ENCODE data around the gene BABAM1.

BABAM1 gene

DNA sequence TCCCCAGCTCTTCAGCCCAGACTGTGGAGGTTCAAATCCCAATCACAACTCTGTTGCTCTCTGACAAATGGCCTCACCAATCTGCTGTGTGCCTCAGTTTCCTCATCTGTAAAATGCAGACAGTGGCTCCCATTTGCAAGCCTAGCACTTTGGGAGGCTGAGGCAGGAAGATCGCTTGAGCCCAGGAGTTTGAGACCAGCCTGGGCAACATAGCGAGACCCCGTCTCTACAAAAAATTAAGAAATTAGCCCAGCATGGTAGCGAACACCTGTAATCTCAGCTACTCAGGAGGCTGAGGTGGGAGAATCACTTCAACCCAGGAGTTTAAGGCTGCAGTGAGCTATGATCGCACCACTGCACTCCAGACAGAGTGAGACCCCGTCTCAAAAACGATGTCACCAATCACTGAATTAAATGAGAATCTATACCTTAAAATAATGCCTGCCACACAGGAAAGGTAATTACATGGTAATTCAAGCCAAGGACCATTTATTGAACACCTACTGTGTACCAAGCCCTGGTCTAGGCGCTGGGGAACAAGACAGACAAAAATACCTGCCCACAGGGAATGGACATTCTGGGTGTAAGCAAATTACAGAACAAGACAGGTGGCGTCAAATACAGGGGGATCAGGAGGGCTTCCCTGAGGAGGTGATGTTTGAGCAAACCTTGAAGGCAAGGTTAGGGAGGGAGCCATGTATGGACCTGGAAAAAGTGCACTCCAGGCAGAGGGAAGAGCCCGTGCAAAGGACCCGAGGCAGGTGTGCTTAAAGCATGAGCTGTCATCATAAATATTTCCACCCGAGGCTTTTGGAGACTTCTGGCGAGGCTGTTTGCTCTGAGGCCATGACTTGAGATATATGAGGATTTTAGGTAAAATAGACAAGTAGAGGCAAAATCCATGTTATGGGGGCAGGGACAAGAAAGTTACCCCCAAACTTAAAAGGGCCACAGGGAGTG lies 29.2 kb upstream of the BABAM1 start:
- H3K4me1 ChIP-seq (ENCODE audit: insufficient read depth, low read length, poor library complexity, severe bottlenecking), result peaks cover 32% of the 10 kb centered on the region
- H3K79me2 ChIP-seq (ENCODE audit: insufficient read depth, low read length), result peaks cover 46% of the 10 kb centered on the region
- no peaks in the 10 kb centered on the region for H3K27me3 ChIP-seq (ENCODE audit: insufficient read depth, low read length, poor library complexity, severe bottlenecking)
- no peak overlapping the region for H3K9ac ChIP-seq (ENCODE audit: low read depth, low read length, poor library complexity, severe bottlenecking)
- no peak overlapping the region for H2AFZ ChIP-seq (ENCODE audit: low read length)
- TF ChIP-seq EZH2phosphoT487 (IDR thresholded peaks at IDR 0.05; ENCODE audit: borderline replicate concordance), result no peak
- TF ChIP-seq, protein P1, sequence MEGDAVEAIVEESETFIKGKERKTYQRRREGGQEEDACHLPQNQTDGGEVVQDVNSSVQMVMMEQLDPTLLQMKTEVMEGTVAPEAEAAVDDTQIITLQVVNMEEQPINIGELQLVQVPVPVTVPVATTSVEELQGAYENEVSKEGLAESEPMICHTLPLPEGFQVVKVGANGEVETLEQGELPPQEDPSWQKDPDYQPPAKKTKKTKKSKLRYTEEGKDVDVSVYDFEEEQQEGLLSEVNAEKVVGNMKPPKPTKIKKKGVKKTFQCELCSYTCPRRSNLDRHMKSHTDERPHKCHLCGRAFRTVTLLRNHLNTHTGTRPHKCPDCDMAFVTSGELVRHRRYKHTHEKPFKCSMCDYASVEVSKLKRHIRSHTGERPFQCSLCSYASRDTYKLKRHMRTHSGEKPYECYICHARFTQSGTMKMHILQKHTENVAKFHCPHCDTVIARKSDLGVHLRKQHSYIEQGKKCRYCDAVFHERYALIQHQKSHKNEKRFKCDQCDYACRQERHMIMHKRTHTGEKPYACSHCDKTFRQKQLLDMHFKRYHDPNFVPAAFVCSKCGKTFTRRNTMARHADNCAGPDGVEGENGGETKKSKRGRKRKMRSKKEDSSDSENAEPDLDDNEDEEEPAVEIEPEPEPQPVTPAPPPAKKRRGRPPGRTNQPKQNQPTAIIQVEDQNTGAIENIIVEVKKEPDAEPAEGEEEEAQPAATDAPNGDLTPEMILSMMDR (conservative IDR thresholded peaks at IDR 0.05; ENCODE audit: low read length), result no peak
- peaks cover 4% of the 10 kb centered on the region; the same call in 1 of the 2 replicates for H3K36me3 ChIP-seq (ENCODE audit: insufficient read depth, low read length)
- no peaks in the 10 kb centered on the region for H3K9me3 ChIP-seq (ENCODE audit: insufficient read depth, low read depth, low read length)
- H4K20me1 ChIP-seq (ENCODE audit: insufficient read depth, low read length, poor library complexity, severe bottlenecking), result peaks cover 12% of the 10 kb centered on the region
- H3K4me2 ChIP-seq (ENCODE audit: low read depth, low read length, poor library complexity, severe bottlenecking), result no peak overlapping the region
- no peaks in the 10 kb centered on the region for H3K9me2 ChIP-seq (replicated peaks; ENCODE audit: low read depth, low read length)
- H3F3A ChIP-seq (ENCODE audit: low read depth), result no peaks in the 10 kb centered on the region
- H3K4me3 ChIP-seq (ENCODE audit: low read length, poor library complexity, severe bottlenecking), result no peak overlapping the region

- Histone ChIP-seq H3K9me2 (replicated peaks; ENCODE audit: low read depth, low read length) (no peaks in the 10 kb centered on the region), H3K4me2 (ENCODE audit: low read depth, low read length, poor library complexity, severe bottlenecking) (peak overlapping the region; percentile 32), H3F3A (ENCODE audit: low read depth) (no peaks in the 10 kb centered on the region), H3K4me3 (ENCODE audit: low read length, poor library complexity, severe bottlenecking) (no peak overlapping the region), H3K79me2 (ENCODE audit: insufficient read depth, low read length) (peaks cover 55% of the 10 kb centered on the region), H4K20me1 (ENCODE audit: insufficient read depth, low read length, poor library complexity, severe bottlenecking) (peaks cover 26% of the 10 kb centered on the region), H3K27me3 (ENCODE audit: insufficient read depth, low read length, poor library complexity, severe bottlenecking) (no peaks in the 10 kb centered on the region), H3K4me1 (ENCODE audit: insufficient read depth, low read length, poor library complexity, severe bottlenecking) (peaks cover 41% of the 10 kb centered on the region), H3K9ac (ENCODE audit: low read depth, low read length, poor library complexity, severe bottlenecking) (no peak overlapping the region), H3K9me3 (ENCODE audit: insufficient read depth, low read depth, low read length) (no peaks in the 10 kb centered on the region), H2AFZ (ENCODE audit: low read length) (no peak overlapping the region), H3K36me3 (ENCODE audit: insufficient read depth, low read length) (no peaks in the 10 kb centered on the region)
- TF ChIP-seq, protein P1 (conservative IDR thresholded peaks at IDR 0.05; ENCODE audit: low read length), result no peak
- no peak for TF ChIP-seq EZH2phosphoT487 (IDR thresholded peaks at IDR 0.05; ENCODE audit: borderline replicate concordance)
Observed at GRCh38 chr19:17240062-17240752, 27.0 kb upstream of the BABAM1 start.

- Histone ChIP-seq H3K79me2 (ENCODE audit: insufficient read depth, low read length) (peaks cover 56% of the 10 kb centered on the region), H3K4me1 (ENCODE audit: insufficient read depth, low read length, poor library complexity, severe bottlenecking) (peaks cover 39% of the 10 kb centered on the region), H3K4me3 (ENCODE audit: low read length, poor library complexity, severe bottlenecking) (peak overlapping the region; percentile 21)
Observed at GRCh38 chr19:17240826-17241399, 26.3 kb upstream of the BABAM1 start.

More at GRCh38 chr19:17240826-17241399, 26.3 kb upstream of the BABAM1 start:
- Histone ChIP-seq H2AFZ (ENCODE audit: low read length) (no peak overlapping the region), H3K9me3 (ENCODE audit: insufficient read depth, low read depth, low read length) (no peaks in the 10 kb centered on the region), H3K4me2 (ENCODE audit: low read depth, low read length, poor library complexity, severe bottlenecking) (peak overlapping the region; percentile 32), H3F3A (ENCODE audit: low read depth) (no peaks in the 10 kb centered on the region), H4K20me1 (ENCODE audit: insufficient read depth, low read length, poor library complexity, severe bottlenecking) (peaks cover 26% of the 10 kb centered on the region), H3K9me2 (replicated peaks; ENCODE audit: low read depth, low read length) (no peaks in the 10 kb centered on the region), H3K36me3 (ENCODE audit: insufficient read depth, low read length) (no peaks in the 10 kb centered on the region), H3K9ac (ENCODE audit: low read depth, low read length, poor library complexity, severe bottlenecking) (no peak overlapping the region), H3K27me3 (ENCODE audit: insufficient read depth, low read length, poor library complexity, severe bottlenecking) (no peaks in the 10 kb centered on the region)
- no peak for TF ChIP-seq EZH2phosphoT487 (IDR thresholded peaks at IDR 0.05; ENCODE audit: borderline replicate concordance)
- TF ChIP-seq, protein P1 (conservative IDR thresholded peaks at IDR 0.05; ENCODE audit: low read length), result no peak

All from Loucy (cell line).